Endometrial microvascular endothelial cells (primary cell): ENCODE data around the gene LCP1. TPM values are rescaled to one million over a fixed set of nuclear protein-coding genes. Genes with fewer than 3 reads are reported as not detected.

Experiments used
- in situ Hi-C: cut with HindIII; loops from 2 replicates; pipeline ENCODE4 v1.10.0; 2017; ENCODE audit warnings: low sequenced_read_pairs, low pct_unique_long_range_greater_than_20kb; ENCODE audit errors: inconsistent ontology term
- total RNA-seq: library from RNA; depleted of rRNA; stranded (reverse); fragments of >200 nt; gene quantifications from one replicate; pipeline ENCODE4 v1.2.3, GENCODE V29; 2015; ENCODE audit errors: inconsistent ontology term

Gene LCP1
- total RNA-seq, 1 donor from 2014 or later: 4.6 TPM

- in situ Hi-C loops: no loop called here
Observed at GRCh38 chr13:46085737-46086136, 96.2 kb downstream of the LCP1 start.

GRCh38 chr13:46082324-46082723, 99.7 kb downstream of the LCP1 start:
- in situ Hi-C loops: no loop called here

GRCh38 chr13:46079770-46080169, 102.2 kb downstream of the LCP1 start:
- in situ Hi-C loops: no loop called here

DNA sequence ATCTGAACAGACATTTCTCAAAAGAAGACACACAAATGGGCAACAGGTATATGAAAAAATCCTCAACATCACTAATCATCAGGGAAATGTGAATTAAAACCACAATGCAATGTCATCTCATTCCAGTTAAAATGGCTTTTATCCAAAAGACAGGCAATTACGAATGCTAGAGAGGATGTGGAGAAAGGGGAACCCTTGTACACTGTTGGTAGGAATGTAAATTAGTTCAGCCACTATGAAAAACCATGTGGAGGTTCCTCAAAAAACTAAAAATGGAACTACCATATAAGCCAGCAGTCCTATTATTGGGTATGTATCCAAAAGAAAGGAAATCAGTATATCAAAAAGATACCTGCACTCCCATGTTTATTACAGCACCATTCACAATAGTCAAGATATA, 104.7 kb downstream of the LCP1 start:
- in situ Hi-C loops: no loop called here

DNA sequence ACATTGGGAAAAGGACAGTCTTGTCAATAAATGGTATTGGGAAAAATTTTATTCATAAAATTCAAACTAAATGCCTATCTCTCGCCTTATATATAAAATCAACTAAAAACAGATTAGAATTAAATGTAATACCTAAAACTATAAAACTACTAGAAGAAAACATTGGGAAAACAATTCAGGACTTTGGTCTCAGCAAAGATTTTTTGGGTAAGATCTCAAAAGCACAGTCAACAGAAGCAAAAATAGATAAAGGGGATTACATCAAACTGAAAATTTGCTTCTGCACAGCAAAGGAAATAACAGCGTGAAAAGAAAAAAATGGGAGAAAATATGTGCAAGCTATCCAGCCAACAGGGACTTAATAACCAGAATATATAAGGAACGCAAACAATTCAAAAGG, 105.2 kb downstream of the LCP1 start:
- in situ Hi-C loops: no loop called here

Other genes starting within 250 kb of the LCP1 start
- 8.5 TPM for gene ZC3H13, start 129.4 kb downstream of the LCP1 start, total RNA-seq
- not detected for gene CPB2, start 77.1 kb downstream of the LCP1 start, total RNA-seq
- not detected for gene LRRC63, start 29.8 kb upstream of the LCP1 start, total RNA-seq
- gene RUBCNL, start 205.1 kb upstream of the LCP1 start, total RNA-seq: not detected